Tibial nerve (tissue), 3 donors: Measurements from ENCODE around the gene OR5B17.

Source experiments
- POLR2A ChIP-seq, 2 donors: fragments of 450-650 bp; IDR thresholded peaks; one replicate each; pipeline ENCODE4 v1.6.1; 2017; ENCODE audit warnings: antibody characterized with exemption in 2 of 2, mild to moderate bottlenecking in 2 of 2, moderate library complexity in 2 of 2
- TF ChIP-seq, protein P1 (sequence below), 5 experiments: fragments of 200-600 bp in 3 of 5; fragments of 450-650 bp in 2 of 5; sonication (generic) in 3 of 5; IDR thresholded peaks; one replicate each; pipeline ENCODE4 v1.5.1; 2016 to 2019; ENCODE audit warnings: antibody characterized with exemption in 5 of 5, mild to moderate bottlenecking in 3 of 5, moderate library complexity in 2 of 5

DNA sequence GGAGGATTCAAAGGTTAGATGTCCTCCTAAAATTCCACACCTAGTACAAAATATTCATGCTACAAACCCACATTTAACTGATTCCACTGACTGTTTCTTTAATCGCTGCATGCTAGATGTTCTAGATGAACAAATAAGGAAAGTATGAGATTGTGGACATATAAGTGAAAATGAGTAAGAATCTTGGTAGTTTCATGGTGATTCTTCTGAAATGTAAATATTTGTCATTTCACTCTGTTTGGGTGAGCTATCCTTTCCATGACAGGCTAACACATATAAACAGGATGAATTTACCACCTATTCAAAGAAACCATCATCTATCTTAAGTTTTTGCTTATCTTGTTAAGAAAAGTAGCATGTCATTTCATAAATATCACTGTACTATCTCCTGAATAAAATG, 33.0 kb upstream of the OR5B17 start:
- TF ChIP-seq, protein P1, sequence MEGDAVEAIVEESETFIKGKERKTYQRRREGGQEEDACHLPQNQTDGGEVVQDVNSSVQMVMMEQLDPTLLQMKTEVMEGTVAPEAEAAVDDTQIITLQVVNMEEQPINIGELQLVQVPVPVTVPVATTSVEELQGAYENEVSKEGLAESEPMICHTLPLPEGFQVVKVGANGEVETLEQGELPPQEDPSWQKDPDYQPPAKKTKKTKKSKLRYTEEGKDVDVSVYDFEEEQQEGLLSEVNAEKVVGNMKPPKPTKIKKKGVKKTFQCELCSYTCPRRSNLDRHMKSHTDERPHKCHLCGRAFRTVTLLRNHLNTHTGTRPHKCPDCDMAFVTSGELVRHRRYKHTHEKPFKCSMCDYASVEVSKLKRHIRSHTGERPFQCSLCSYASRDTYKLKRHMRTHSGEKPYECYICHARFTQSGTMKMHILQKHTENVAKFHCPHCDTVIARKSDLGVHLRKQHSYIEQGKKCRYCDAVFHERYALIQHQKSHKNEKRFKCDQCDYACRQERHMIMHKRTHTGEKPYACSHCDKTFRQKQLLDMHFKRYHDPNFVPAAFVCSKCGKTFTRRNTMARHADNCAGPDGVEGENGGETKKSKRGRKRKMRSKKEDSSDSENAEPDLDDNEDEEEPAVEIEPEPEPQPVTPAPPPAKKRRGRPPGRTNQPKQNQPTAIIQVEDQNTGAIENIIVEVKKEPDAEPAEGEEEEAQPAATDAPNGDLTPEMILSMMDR (IDR thresholded peaks at IDR 0.05): no peak
- no peak for TF ChIP-seq POLR2A (IDR thresholded peaks at IDR 0.05)
